ENCODE results near the gene BZW1.

The BZW1 gene

DNA sequence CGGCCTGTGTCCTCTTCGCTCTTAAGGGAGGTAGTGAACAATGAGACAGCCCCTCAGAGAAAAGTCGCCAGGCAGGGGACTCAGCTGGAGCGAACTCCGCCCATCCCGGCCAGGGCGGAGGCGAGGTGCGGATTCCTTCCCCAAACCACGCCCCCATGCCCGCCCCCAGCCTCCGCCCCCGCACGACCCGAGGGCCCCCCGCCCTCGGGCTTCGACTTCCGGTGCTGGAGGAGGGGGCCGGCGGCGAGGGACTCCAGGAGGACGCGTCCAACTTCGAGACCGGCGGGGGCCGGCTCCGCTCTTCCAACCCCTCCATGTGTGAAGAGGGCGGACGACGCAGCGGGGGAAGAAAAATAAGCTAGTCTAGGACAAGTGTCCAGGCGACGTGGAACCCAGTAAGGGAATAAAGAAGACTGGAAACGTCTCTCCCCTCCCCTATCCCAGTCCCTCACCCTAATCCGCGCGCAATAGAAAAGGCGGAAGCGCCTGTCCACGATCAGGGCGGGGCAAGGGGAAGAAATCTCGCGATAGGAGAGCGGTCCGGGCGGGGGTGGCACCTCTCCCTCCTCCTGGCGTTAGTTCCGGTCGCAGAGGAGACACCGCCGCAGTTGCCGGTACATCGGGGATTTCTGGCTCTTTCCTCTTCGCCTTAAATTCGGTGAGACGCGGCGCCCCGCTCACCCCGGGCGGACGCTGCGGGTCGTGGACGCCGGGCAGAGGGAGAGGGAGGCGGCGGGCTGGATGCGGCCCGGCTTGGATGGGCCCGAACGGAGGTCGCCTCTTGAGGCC lies at the start of gene BZW1:
Gene BZW1, plus strand, starts transcription at position 578 of the 789 bp plus-strand sequence. CDS start 1,308 bp downstream, outside the sequence.
- DNase-seq = peak; percentile 97

GRCh38 chr2:200762127-200762526 lies 49.6 kb upstream of the BZW1 start:
- no peak for DNase-seq

- DNase-seq = no peak
These were observed 48.3 kb upstream of the BZW1 start for GRCh38 chr2:200763422-200763821.

- peak; percentile 71 for DNase-seq
These were observed 46.4 kb upstream of the BZW1 start for GRCh38 chr2:200765139-200765951.

GRCh38 chr2:200765995-200766660 lies 45.6 kb upstream of the BZW1 start:
- DNase-seq = no peak

DNA sequence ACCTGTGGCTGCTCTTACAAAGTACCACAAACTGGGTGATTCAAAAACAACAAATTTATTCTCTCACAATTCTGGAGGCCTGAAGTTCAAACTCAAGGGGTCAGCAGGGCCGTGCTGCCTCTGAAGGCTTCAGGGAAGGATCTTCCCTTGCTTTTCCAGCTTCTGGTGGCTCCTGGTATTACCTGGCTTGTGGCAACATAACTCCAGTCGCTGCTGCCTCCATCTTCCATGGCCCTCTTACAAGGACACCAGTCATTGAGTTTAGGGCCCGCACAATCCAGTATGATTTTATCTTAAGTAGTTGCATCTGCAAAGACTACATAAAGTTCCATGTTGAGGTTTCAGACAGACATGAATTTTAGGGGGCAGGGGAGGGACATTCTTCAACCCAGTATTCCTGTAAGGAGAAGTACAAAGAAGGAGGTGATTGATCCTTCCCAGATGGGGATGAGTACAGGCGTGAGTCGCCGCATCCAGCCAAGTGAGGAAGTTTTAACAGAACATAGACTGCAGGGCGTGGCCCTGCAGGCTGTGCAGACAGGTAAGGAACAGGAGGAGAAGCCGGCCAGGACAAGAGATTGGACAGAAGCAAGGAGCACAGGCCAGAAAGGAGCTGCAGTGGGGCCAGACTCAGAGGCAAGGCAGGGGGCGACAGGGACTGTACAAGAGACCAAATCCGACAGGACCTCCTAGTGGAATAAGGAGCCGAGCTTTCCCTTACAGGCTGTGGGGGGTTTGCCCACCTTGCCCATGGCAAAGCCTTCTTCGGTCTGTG lies 44.4 kb upstream of the BZW1 start:
- DNase-seq = no peak

- DNase-seq = no peak
These were observed 40.9 kb upstream of the BZW1 start for GRCh38 chr2:200770847-200771246.

- DNase-seq = no peak
These were observed 39.1 kb upstream of the BZW1 start for GRCh38 chr2:200772620-200773019.

DNA sequence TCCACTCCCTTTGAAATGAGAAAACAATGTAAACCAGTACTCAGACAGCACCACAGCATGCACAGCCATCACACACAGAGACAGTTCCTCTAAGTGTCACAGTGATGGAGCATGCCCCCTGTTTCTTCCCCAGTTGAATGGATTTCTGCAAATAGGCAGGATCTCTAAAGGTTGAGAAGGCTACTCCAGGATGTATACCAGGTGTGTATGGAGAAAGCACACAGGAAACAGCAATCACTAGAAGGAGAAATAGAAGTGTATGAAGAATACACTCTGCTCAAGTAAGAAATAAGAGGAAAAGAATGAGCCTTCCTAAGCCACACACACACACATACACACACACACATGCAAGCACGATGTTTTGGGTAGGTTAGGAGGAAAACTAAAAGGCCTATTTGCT lies 38.6 kb upstream of the BZW1 start:
- no peak for DNase-seq

DNA sequence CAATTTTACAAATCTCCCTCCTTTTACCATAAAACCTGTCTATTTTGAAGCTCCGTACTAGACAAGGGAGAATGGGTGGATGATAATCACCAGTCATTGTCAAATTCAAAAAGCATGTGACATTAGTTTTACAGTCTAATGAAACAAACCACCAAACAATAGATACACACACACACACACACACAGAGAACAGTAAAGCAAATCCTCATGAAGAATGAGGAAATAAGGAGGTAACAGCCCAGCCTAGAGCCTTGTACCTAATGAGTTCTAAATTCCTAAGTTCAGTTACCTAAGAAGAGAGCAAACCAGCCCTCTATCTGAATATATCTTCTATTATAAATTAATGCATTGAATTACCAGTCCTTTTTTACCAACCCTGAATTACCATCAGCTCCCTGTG lies 36.8 kb upstream of the BZW1 start:
- no peak for DNase-seq

GRCh38 chr2:200777275-200777674 lies 34.4 kb upstream of the BZW1 start:
- no peak for DNase-seq

DNA sequence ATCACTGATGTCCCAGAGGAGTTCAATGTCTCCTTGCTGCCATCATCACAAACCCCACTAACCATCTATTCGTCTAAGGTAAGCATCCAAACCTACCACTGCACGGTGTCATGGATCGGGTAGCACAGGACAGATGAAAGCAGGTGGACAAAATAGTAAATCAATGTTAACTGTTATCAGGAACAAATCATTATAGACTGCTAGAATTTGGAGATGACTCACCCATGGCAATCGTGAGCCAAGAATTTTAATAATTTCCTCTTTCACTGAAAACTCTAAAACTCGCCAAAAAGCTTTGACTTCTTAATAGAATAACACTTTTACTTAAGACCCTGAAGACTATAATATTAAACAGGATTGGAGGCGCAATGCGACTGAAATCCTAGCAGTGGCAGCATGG lies 33.7 kb upstream of the BZW1 start:
- DNase-seq = no peak

DNA sequence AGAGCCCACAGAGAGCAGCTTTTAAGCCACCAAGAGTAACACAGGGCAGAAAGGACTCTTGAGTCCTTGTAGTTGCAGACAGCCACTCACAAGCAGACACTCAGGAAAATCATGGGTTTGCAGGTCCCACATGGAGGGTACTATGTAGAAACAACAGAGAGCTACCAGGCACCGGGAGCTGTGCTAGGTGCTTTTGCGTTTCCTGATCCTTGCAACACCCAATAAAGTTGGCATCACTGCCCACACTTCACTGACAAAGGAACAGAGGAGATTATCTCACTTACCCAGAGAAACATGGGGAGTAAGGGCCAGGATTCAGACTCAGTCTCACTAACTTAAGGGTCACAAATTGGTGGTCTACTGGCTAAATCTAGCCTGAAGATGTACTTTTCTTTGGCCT lies 32.5 kb upstream of the BZW1 start:
- no peak for DNase-seq

- DNase-seq = no peak
These were observed 30.1 kb upstream of the BZW1 start for GRCh38 chr2:200781616-200782015.

DNA sequence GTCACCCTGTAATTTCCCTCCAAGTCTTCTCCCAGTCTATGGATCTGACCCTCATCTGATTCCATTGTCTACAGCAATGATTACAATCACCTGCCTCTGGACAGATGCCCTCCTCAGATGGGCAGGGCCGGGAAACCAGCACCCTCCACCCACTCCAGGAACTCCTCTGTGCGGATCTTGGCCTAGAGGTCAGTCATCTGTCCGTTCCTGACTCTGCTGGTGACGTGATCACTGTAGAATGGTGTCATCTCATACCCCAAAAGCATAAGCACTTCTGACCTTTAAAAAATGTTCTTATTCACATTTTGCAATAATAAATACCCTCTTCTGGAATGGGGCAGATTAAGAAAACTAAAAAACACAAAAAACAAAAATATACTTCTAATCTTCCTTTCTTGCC lies 29.5 kb upstream of the BZW1 start:
- DNase-seq = no peak

DNA sequence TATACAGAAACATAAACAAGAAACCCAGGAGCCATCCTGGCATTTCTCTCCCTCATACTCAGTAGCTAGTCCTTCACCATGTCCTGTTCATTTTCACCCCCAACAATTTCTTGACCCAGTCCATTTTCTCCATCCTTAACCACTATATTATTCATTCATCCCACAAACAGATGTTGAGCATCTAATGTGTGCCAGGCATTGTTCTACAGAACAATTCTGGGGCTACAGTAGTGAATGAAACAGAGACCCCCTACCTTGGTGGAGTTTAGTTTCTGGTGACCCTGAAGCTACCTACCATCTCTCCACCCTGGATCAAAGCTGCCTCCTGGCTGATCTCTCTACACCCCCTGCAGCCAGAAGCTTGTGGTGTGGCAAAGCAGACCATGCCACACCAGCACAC lies 27.5 kb upstream of the BZW1 start:
- DNase-seq = no peak

- no peak for DNase-seq
These were observed 25.3 kb upstream of the BZW1 start for GRCh38 chr2:200786423-200786822.

- no peak for DNase-seq
These were observed 24.9 kb upstream of the BZW1 start for GRCh38 chr2:200786826-200787225.

DNA sequence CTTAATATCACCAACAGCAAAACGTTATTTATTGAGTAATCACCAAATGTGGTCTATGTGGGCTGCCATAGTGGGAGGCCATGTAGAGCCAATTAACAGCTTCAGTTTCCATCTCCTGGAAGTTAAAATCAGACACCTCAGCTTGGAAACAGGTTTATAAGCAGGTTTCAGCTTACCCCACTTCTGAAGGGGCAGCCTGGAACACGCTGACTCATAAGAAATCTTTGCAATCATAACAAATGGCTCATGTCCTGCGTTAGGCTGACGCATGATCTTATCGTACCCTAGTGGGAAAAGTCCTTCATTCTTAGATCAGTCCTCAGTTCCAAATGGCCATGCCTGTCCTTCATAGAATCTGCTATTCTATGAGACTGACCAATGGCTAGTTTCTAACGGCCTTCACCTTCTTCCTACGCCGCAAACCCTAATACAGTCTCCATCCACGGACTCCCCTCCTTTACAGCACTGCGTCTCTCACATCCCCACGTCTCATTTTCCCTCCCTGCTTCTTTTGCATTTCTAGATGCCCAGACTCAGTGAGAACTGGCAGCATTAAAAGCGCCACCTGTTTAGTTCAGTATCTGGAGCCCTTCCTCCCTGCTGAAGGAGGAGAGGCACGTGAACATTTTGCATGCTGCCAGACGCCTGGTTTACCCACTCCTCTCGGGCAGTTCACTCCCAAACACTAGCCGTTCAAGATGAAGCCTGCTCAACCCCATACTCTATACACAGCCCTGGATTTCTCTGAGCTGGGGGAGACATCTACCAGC lies 24.2 kb upstream of the BZW1 start:
- peak; percentile 30 for DNase-seq

GRCh38 chr2:200788121-200788718 lies 23.5 kb upstream of the BZW1 start:
- no peak for DNase-seq

DNA sequence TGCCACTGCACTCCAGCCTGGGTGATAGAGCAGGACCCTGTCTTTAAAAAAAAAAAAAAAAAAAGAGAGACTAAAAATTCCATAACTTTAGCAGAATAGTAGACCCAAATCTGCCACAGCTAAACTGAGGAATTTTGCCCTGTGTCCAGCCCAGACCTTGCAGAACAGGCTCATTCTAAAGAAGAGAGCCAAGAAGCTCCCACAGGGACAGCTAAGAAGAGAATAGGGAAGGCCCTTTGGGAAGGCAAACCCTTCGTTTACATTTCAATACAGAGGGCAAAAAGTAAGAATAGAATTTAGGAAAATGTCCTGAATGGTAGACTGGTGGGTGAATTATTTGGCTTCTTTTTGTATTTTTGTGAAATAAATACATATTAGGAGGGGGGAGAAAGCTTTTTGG lies 21.5 kb upstream of the BZW1 start:
- DNase-seq = no peak

DNA sequence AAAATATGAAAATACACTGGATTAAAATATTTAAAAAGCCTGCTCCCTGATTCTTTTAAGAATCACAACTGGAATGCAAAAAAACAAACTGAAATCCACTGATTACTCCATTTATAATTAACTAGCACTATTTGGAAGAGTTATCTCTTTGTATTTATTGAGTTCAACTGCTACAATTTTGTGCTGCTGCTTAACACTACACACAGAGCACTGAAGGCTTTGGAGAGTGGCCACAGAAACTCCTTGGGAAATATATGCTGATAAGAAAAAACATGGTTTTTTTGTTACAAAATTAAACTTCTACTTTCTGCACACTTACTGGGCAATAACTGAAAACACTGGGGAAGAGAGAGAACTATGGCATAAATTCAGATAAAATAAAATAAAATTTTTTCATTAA lies 19.8 kb upstream of the BZW1 start:
- DNase-seq = no peak
